CD4-positive, alpha-beta T cell treated with Interferon gamma for 1 hour (primary cell): ENCODE measurements around the gene CCNI.

Experiments used
- DNase-seq: peaks from one replicate; pipeline ENCODE4 v3.0.0-alpha.2; 2020

CCNI gene

GRCh38 chr4:76998251-76998901, 77.4 kb downstream of the CCNI start:
- DNase-seq = no peak

DNA sequence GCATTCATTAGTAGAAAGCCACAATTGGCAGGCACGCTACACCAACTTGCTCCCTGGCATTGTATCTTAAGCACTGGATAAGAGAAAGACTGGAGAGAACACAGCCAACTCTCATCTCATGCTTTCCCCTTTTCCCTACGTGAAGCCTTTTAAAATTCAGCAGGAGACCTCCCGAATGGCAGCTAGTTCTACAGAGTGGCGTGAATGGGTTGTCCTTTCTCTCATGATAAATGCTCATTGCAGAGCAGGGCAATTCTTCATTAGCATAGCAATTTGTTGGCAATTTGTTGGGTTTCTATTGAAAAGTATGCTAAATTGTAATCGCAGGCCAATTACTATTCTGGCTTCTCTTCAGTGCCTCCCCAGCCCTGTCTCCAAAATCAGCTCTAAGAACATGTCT, 78.3 kb downstream of the CCNI start:
- no peak for DNase-seq
